GM12874 (cell line): ENCODE results near the gene CFAP20DC.

Experiments used
- CTCF ChIP-seq: IDR thresholded peaks from 2 replicates; pipeline ENCODE4 v1.5.1; 2011; ENCODE audit warnings: low read depth, mild to moderate bottlenecking, control low read depth, low read length, moderate library complexity; ENCODE audit not compliant: insufficient read depth

The CFAP20DC gene

GRCh38 chr3:58924578-58924977, 125.2 kb downstream of the CFAP20DC start:
- no peak for TF ChIP-seq CTCF

GRCh38 chr3:58900386-58900785, 149.4 kb downstream of the CFAP20DC start:
- TF ChIP-seq CTCF: no peak

GRCh38 chr3:58899953-58900298, 149.9 kb downstream of the CFAP20DC start:
- no peak for TF ChIP-seq CTCF

GRCh38 chr3:58899159-58899952, 150.5 kb downstream of the CFAP20DC start:
- TF ChIP-seq CTCF: no peak

- no peak for TF ChIP-seq CTCF
These were observed 151.3 kb downstream of the CFAP20DC start for GRCh38 chr3:58898513-58898912.

- no peak for TF ChIP-seq CTCF
These were observed 152.2 kb downstream of the CFAP20DC start for GRCh38 chr3:58897646-58898045.

GRCh38 chr3:58888087-58888486, 161.7 kb downstream of the CFAP20DC start:
- no peak for TF ChIP-seq CTCF
